Measurements from ENCODE around the gene CDK15. TPM values are rescaled to one million over a fixed set of nuclear protein-coding genes. Genes with fewer than 3 reads are reported as not detected.

The CDK15 gene
- total RNA-seq, 1 donor from 2014 or later, result 0.21 TPM

DNA sequence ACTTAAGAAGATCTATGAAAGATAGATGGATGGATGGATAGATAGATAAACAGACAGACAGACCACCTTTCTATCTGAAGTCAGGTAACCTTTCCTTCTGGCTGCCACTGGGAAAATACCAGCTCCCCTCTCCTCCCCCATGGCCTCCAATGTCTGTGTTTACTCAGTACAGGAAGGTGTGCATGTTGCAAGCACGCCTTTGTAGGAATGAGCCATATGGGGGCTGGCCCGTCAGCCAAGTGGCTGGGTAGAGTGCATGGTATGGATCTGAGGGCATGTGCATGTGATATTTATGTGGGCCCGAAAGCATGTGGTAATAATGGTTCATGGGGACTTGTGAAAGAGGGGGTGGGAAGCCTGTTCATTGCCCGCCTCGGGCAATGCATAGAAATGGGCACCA lies 118.1 kb downstream of the CDK15 start:
- no peak overlapping the region for H3K27ac ChIP-seq
- H3K27me3 ChIP-seq, result no peaks in the 10 kb centered on the region
- H4K20me1 ChIP-seq (ENCODE audit: low read depth), result no peaks in the 10 kb centered on the region
- Mint-ChIP-seq H3K9me3 (peaks cover 3% of the 10 kb centered on the region), H3K36me3 (no peaks in the 10 kb centered on the region), H3K4me1 (peaks cover 42% of the 10 kb centered on the region), H3K27ac (peak overlapping the region; percentile 12), H3K4me3 (no peak overlapping the region), H3K27me3 (ENCODE audit: insufficient read depth, low read depth) (peaks cover 28% of the 10 kb centered on the region)
- no peak overlapping the region for H3K4me3 ChIP-seq
- H3K79me2 ChIP-seq (ENCODE audit: low read depth), result no peaks in the 10 kb centered on the region
- no peak overlapping the region for H3K9ac ChIP-seq
- H2AFZ ChIP-seq (replicated peaks), result no peak overlapping the region
- no peaks in the 10 kb centered on the region for H3K9me3 ChIP-seq (ENCODE audit: low read depth)
- no peaks in the 10 kb centered on the region for H3F3A ChIP-seq (ENCODE audit: low read depth)
- H3K4me2 ChIP-seq, result no peak overlapping the region
- no peaks in the 10 kb centered on the region for H3K36me3 ChIP-seq
- TF ChIP-seq CTCF (IDR thresholded peaks at IDR 0.05) (no peak), EZH2 (IDR thresholded peaks at IDR 0.05) (no peak), EZH2phosphoT487 (IDR thresholded peaks at IDR 0.05) (no peak)
- DNase-seq (ENCODE audit: low spot score), result no peak
- H3K4me1 ChIP-seq, result no peaks in the 10 kb centered on the region

DNA sequence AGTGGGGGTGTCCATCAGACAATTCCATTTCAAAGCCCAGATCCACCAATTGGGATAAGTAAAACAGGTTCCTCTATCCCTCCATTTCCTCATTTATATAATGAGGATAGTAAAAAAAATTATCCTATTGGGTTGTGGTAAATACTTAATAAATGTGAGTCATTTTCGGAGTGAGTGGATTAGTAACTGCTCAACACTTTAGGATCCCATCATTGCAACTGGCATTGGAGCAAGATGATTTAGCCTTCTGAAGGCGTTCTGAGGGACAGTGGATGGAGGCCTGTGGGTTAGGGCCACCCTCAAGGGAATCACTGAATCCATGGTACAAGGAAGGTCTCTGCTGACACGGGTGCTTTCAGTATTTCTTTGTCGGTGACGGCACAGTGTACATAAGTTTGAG lies 118.7 kb downstream of the CDK15 start:
- no peak overlapping the region for H3K4me3 Mint-ChIP-seq
- Histone ChIP-seq H3K27me3 (no peaks in the 10 kb centered on the region), H3K9me3 (ENCODE audit: low read depth) (no peaks in the 10 kb centered on the region), H3K27ac (no peak overlapping the region), H3K4me1 (no peaks in the 10 kb centered on the region), H3K4me2 (no peak overlapping the region), H3K4me3 (no peak overlapping the region), H3K9ac (no peak overlapping the region), H3K79me2 (ENCODE audit: low read depth) (no peaks in the 10 kb centered on the region), H3F3A (ENCODE audit: low read depth) (no peaks in the 10 kb centered on the region), H4K20me1 (ENCODE audit: low read depth) (no peaks in the 10 kb centered on the region), H3K36me3 (no peaks in the 10 kb centered on the region), H2AFZ (replicated peaks) (no peak overlapping the region)
- H3K27me3 Mint-ChIP-seq (ENCODE audit: insufficient read depth, low read depth), result peaks cover 30% of the 10 kb centered on the region
- no peak for DNase-seq (ENCODE audit: low spot score)
- H3K4me1 Mint-ChIP-seq, result peaks cover 39% of the 10 kb centered on the region
- H3K36me3 Mint-ChIP-seq, result no peaks in the 10 kb centered on the region
- no peak for TF ChIP-seq EZH2 (IDR thresholded peaks at IDR 0.05)
- no peak for TF ChIP-seq CTCF (IDR thresholded peaks at IDR 0.05)
- TF ChIP-seq EZH2phosphoT487 (IDR thresholded peaks at IDR 0.05), result no peak
- peaks cover 3% of the 10 kb centered on the region for H3K9me3 Mint-ChIP-seq
- H3K27ac Mint-ChIP-seq, result no peak overlapping the region

- DNase-seq (ENCODE audit: low spot score), result no peak
Measured at GRCh38 chr2:201926067-201926466, 119.7 kb downstream of the CDK15 start.

More at GRCh38 chr2:201926067-201926466, 119.7 kb downstream of the CDK15 start:
- no peaks in the 10 kb centered on the region for H3K9me3 ChIP-seq (ENCODE audit: low read depth)
- TF ChIP-seq CTCF (IDR thresholded peaks at IDR 0.05) (no peak), EZH2 (IDR thresholded peaks at IDR 0.05) (no peak), EZH2phosphoT487 (IDR thresholded peaks at IDR 0.05) (no peak)
- no peaks in the 10 kb centered on the region for H3K36me3 Mint-ChIP-seq
- H2AFZ ChIP-seq (replicated peaks), result no peak overlapping the region
- H3K4me3 Mint-ChIP-seq, result no peak overlapping the region
- no peaks in the 10 kb centered on the region for H4K20me1 ChIP-seq (ENCODE audit: low read depth)
- peaks cover 42% of the 10 kb centered on the region for H3K4me1 Mint-ChIP-seq
- no peaks in the 10 kb centered on the region for H3F3A ChIP-seq (ENCODE audit: low read depth)
- H3K4me2 ChIP-seq, result no peak overlapping the region
- H3K4me1 ChIP-seq, result no peaks in the 10 kb centered on the region
- H3K27me3 Mint-ChIP-seq (ENCODE audit: insufficient read depth, low read depth), result peaks cover 36% of the 10 kb centered on the region
- peaks cover 6% of the 10 kb centered on the region for H3K27me3 ChIP-seq
- no peak overlapping the region for H3K27ac ChIP-seq
- H3K36me3 ChIP-seq, result no peaks in the 10 kb centered on the region
- no peak overlapping the region for H3K9ac ChIP-seq
- H3K27ac Mint-ChIP-seq, result no peak overlapping the region
- H3K9me3 Mint-ChIP-seq, result peaks cover 3% of the 10 kb centered on the region
- H3K4me3 ChIP-seq, result no peak overlapping the region
- no peaks in the 10 kb centered on the region for H3K79me2 ChIP-seq (ENCODE audit: low read depth)

All from neural progenitor cell (in vitro differentiated cells).